Measurements from ENCODE around the gene MMD. TPM values are rescaled to one million over a fixed set of nuclear protein-coding genes. Genes with fewer than 3 reads are reported as not detected.

Gene MMD
- total and polyA plus RNA-seq, 2 donors (not counting 1 experiment from before 2014, with no cell fraction given), result 19.2 to 29.4 TPM

- TF ChIP-seq EZH2 (IDR thresholded peaks at IDR 0.05; ENCODE audit: borderline replicate concordance, insufficient read depth, low read depth, low read length, poor library complexity, severe bottlenecking) (no peak), CTCF (IDR thresholded peaks at IDR 0.05) (no peak)
- ChIA-PET POLR2A (no interaction called here), CTCF (no interaction called here)
- no peak overlapping the region for H3K27ac Mint-ChIP-seq
- no peaks in the 10 kb centered on the region for H3K9me3 Mint-ChIP-seq (ENCODE audit: insufficient read depth)
- Histone ChIP-seq H2AFZ (ENCODE audit: insufficient read depth, low read depth, low read length, poor library complexity, severe bottlenecking) (no peak overlapping the region), H3K27ac (ENCODE audit: low read length in 2 of 2) (no peak overlapping the region), H3K4me2 (replicated peaks; ENCODE audit: low read depth, low read length, poor library complexity, severe bottlenecking) (no peak overlapping the region), H3K9me3 (ENCODE audit: control extremely low read depth in 1 of 3, control insufficient read depth in 2 of 3, insufficient read depth in 1 of 3, low read length in 2 of 3) (no peaks in the 10 kb centered on the region), H3K9ac (ENCODE audit: low read length) (no peak overlapping the region), H3K79me2 (ENCODE audit: control insufficient read depth, insufficient read depth, low read length) (no peaks in the 10 kb centered on the region), H4K20me1 (ENCODE audit: control insufficient read depth, insufficient read depth, low read length, poor library complexity, severe bottlenecking) (no peaks in the 10 kb centered on the region), H3K36me3 (replicated peaks in 1 of 2; ENCODE audit: control extremely low read depth in 1 of 2, control insufficient read depth in 1 of 2, extremely low read depth in 1 of 2, insufficient read depth in 2 of 2, low read length in 1 of 2) (no peaks in the 10 kb centered on the region), H3K4me3 (ENCODE audit: control extremely low read depth in 1 of 5, extremely low read depth in 1 of 5, insufficient read depth in 1 of 5, low read depth in 2 of 5, low read length in 4 of 5) (no peak overlapping the region), H3K4me1 (ENCODE audit: control insufficient read depth in 2 of 2, insufficient read depth in 2 of 2, low read length in 2 of 2) (no peaks in the 10 kb centered on the region), H3K27me3 (replicated peaks in 1 of 4; ENCODE audit: control extremely low read depth in 1 of 4, control insufficient read depth in 3 of 4, insufficient read depth in 4 of 4, low read length in 3 of 4) (no peaks in the 10 kb centered on the region)
- peaks cover 13% of the 10 kb centered on the region for H3K27me3 Mint-ChIP-seq
- intact Hi-C loops (cut with micrococcal nuclease), result no loop called here
- ATAC-seq (ENCODE audit: low read depth), result no peak
- 85% methylated on average over 9 of the region's 10 CpGs for WGBS (ENCODE audit: insufficient coverage)
- DNase-seq, result no peak
- H3K4me3 Mint-ChIP-seq, result no peak overlapping the region
- H3K4me1 Mint-ChIP-seq, result no peaks in the 10 kb centered on the region
Observed at GRCh38 chr17:55384643-55385232, 36.9 kb downstream of the MMD start.

DNA sequence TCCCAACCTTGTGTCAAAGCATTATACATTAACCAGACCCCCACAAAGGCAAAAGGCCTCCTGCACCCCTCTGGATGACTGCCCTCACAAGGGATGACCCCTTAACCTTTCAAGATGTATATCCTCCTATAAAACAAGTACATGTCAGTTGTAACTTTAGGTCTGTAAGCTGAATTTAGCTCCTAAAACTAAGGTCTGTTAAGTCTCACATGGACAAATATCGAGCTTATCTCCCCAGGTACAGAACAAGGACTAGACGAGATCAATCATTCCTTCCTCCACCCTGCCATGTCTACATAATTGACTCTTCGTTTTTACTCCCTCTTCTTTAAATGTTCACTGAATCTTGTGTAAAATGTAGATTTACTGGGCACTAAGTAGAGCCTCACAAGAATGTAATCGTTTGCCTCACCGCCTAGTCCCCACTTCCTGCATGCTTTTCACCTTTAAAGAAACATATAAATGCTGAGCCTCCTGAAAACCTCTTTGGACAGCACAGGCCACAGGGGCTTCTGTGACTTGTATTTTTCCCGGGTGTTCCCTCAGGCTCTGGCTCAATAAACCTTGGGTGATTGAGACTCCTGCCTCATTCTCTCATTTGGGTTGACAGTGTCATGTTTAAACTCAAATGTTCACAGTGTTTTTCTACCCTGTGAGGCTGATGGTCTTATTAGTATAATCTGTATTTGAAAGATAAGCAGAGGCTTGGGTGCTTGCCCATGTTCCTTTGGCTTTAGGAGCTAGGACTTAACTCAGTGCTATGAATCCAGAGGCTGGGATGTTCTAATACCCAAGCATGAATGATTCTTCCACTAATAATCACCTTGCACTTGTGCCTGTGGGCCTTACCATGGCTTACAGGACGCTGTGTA is 37.6 kb downstream of the MMD start:
- no peaks in the 10 kb centered on the region for H3K79me2 ChIP-seq (ENCODE audit: control insufficient read depth, insufficient read depth, low read length)
- ChIA-PET POLR2A (no interaction called here), CTCF (no interaction called here)
- no peaks in the 10 kb centered on the region for H3K9me3 ChIP-seq (ENCODE audit: control extremely low read depth in 1 of 3, control insufficient read depth in 2 of 3, insufficient read depth in 1 of 3, low read length in 2 of 3)
- WGBS (ENCODE audit: insufficient coverage), result 89% methylated on average over 3 of the region's 7 CpGs
- no peak overlapping the region for H2AFZ ChIP-seq (ENCODE audit: insufficient read depth, low read depth, low read length, poor library complexity, severe bottlenecking)
- H4K20me1 ChIP-seq (ENCODE audit: control insufficient read depth, insufficient read depth, low read length, poor library complexity, severe bottlenecking), result no peaks in the 10 kb centered on the region
- H3K4me3 Mint-ChIP-seq, result no peak overlapping the region
- no peaks in the 10 kb centered on the region for H3K4me1 Mint-ChIP-seq
- DNase-seq (no peak), ATAC-seq (ENCODE audit: low read depth) (no peak)
- H3K4me3 ChIP-seq (ENCODE audit: control extremely low read depth in 1 of 5, extremely low read depth in 1 of 5, insufficient read depth in 1 of 5, low read depth in 2 of 5, low read length in 4 of 5), result no peak overlapping the region
- H3K4me1 ChIP-seq (ENCODE audit: control insufficient read depth in 2 of 2, insufficient read depth in 2 of 2, low read length in 2 of 2), result no peaks in the 10 kb centered on the region
- H3K27me3 Mint-ChIP-seq, result peaks cover 13% of the 10 kb centered on the region
- no peaks in the 10 kb centered on the region for H3K9me3 Mint-ChIP-seq (ENCODE audit: insufficient read depth)
- H3K36me3 ChIP-seq (replicated peaks in 1 of 2; ENCODE audit: control extremely low read depth in 1 of 2, control insufficient read depth in 1 of 2, extremely low read depth in 1 of 2, insufficient read depth in 2 of 2, low read length in 1 of 2), result no peaks in the 10 kb centered on the region
- H3K4me2 ChIP-seq (replicated peaks; ENCODE audit: low read depth, low read length, poor library complexity, severe bottlenecking), result no peak overlapping the region
- no peak overlapping the region for H3K27ac Mint-ChIP-seq
- intact Hi-C loops (cut with micrococcal nuclease), result no loop called here
- no peak overlapping the region for H3K9ac ChIP-seq (ENCODE audit: low read length)
- no peaks in the 10 kb centered on the region for H3K27me3 ChIP-seq (replicated peaks in 1 of 4; ENCODE audit: control extremely low read depth in 1 of 4, control insufficient read depth in 3 of 4, insufficient read depth in 4 of 4, low read length in 3 of 4)
- H3K27ac ChIP-seq (ENCODE audit: low read length in 2 of 2), result no peak overlapping the region
- TF ChIP-seq CTCF (IDR thresholded peaks at IDR 0.05) (no peak), EZH2 (IDR thresholded peaks at IDR 0.05; ENCODE audit: borderline replicate concordance, insufficient read depth, low read depth, low read length, poor library complexity, severe bottlenecking) (no peak)

All from B cell (primary cell).